Spleen (tissue), 11 donors: ENCODE data around the gene TTF2. TPM values are rescaled to one million over a fixed set of nuclear protein-coding genes. Genes with fewer than 3 reads are reported as not detected.

Experiments
- DNase-seq: peaks from one replicate; pipeline ENCODE4 v3.0.0-alpha.2; 2020
- H3K27ac ChIP-seq, 8 donors: fragments of 200-600 bp; sonication (generic) in 7 of 8; 1 replicate in 4 of 8; 2 replicates in 4 of 8; pipeline versions ENCODE4 v1.5.0 to v1.8.0; 2016 to 2021; ENCODE audit warnings: inconsistent platforms in 4 of 8, mild to moderate bottlenecking in 4 of 8, moderate library complexity in 1 of 8
- H3K27me3 ChIP-seq, 7 donors: fragments of 200-600 bp; sonication (generic) in 6 of 7; replicated peaks in 1 of 7; 1 replicate in 4 of 7; 2 replicates in 3 of 7; pipeline versions ENCODE4 v1.5.0 to v1.8.0; 2016 to 2021; ENCODE audit warnings: inconsistent platforms in 3 of 7, mild to moderate bottlenecking in 1 of 7
- H3K36me3 ChIP-seq, 6 donors: fragments of 200-600 bp; sonication (generic) in 5 of 6; 1 replicate in 4 of 6; 2 replicates in 2 of 6; pipeline versions ENCODE4 v1.5.0 to v1.8.0; 2016 to 2021; ENCODE audit warnings: inconsistent platforms in 2 of 6
- H3K4me1 ChIP-seq, 6 donors: fragments of 200-600 bp; sonication (generic) in 5 of 6; 1 replicate in 3 of 6; 2 replicates in 3 of 6; pipeline versions ENCODE4 v1.5.0 to v1.8.0; 2016 to 2021; ENCODE audit warnings: inconsistent platforms in 3 of 6
- H3K4me3 ChIP-seq, 8 donors: fragments of 200-600 bp; sonication (generic) in 7 of 8; 1 replicate in 4 of 8; 2 replicates in 4 of 8; pipeline versions ENCODE4 v1.5.0 to v1.8.0; 2016 to 2021; ENCODE audit warnings: inconsistent platforms in 4 of 8, mild to moderate bottlenecking in 4 of 8, moderate library complexity in 2 of 8
- H3K9me3 ChIP-seq, 8 donors: fragments of 200-600 bp; sonication (generic) in 7 of 8; 1 replicate in 4 of 8; 2 replicates in 4 of 8; pipeline versions ENCODE4 v1.5.0 to v1.8.0; 2016 to 2021; ENCODE audit warnings: inconsistent platforms in 4 of 8
- POLR2A ChIP-seq, 3 donors: fragments of 450-650 bp; IDR thresholded peaks; one replicate each; pipeline ENCODE4 v1.5.1; 2017; ENCODE audit warnings: antibody characterized with exemption in 3 of 3, mild to moderate bottlenecking in 1 of 3
- POLR2AphosphoS5 ChIP-seq, 3 donors: sonication (generic); formaldehyde crosslinking; IDR thresholded peaks; one replicate each; pipeline ENCODE4 v1.5.1; 2017; ENCODE audit warnings: antibody characterized with exemption in 3 of 3
- WGBS, 5 donors: extraction: QIAGEN DNeasy Blood & Tissue Kit in 3 of 5; methylation state at CpG; one replicate each; pipeline versions ENCODE4 v1.1.5 to v1.1.7; 2013 to 2018; 5-methylcytosine and 5-hydroxymethylcytosine counted together
- intact Hi-C: fragments of 100-400 bp; cut with DNase I; formaldehyde crosslinking; loops from one replicate; pipeline ENCODE4 v1.15.0; 2023; ENCODE audit warnings: low total_unique reads
- polyA plus RNA-seq, 3 donors: library from polyadenylated mRNA; stranded (reverse); fragments of 200-250 nt; gene quantifications; one replicate each; pipeline ENCODE4 v1.2.1, GENCODE V29; 2013
- total RNA-seq, 7 donors: library from RNA; depleted of rRNA in 3 of 7; stranded (reverse); fragments of >200 nt in 3 of 7; fragmentation: NEBNext Ultra II Directional in 4 of 7; extraction: Animal tissue kit (Norgen Biotek cat#: 25700) in 4 of 7; gene quantifications; one replicate each; pipeline versions ENCODE4 v1.1.0 to v1.2.1, GENCODE V29; 2016 to 2021
- TF ChIP-seq, protein P1 (sequence below), 11 experiments: fragments of 200-600 bp in 7 of 11; fragments of 450-650 bp in 4 of 11; sonication (generic) in 4 of 11; IDR thresholded peaks in 8 of 11; conservative IDR thresholded peaks in 3 of 11; 1 replicate in 7 of 11; 2 replicates in 4 of 11; pipeline versions ENCODE4 v1.4.0 to v1.8.0; 2016 to 2021; ENCODE audit warnings: antibody characterized with exemption in 11 of 11, inconsistent platforms in 4 of 11, mild to moderate bottlenecking in 1 of 11
- donor health status: healthy with polysubstance abuse.
- donor health status: DM: no; HTN: no; CAD: no; lungs with moderate emphysema.
- donor health status: DM: no; HTN: no; CAD: no.
- donor health status: Bipolar disorder and iron deficiency.
- donor health status: healthy.
- donor health status: DM: no; HTN: no; CAD: no.
- donor health status: DM: yes; HTN: yes; CAD: no.

Gene TTF2
- total and polyA plus RNA-seq, 10 donors = 4.8 to 36.1 (median 23.0) TPM

GRCh38 chr1:117113199-117113598, 53.1 kb downstream of the TTF2 start:
- H3K4me1 ChIP-seq = no peaks in the 10 kb centered on the region
- no peaks in the 10 kb centered on the region for H3K9me3 ChIP-seq
- TF ChIP-seq, protein P1, sequence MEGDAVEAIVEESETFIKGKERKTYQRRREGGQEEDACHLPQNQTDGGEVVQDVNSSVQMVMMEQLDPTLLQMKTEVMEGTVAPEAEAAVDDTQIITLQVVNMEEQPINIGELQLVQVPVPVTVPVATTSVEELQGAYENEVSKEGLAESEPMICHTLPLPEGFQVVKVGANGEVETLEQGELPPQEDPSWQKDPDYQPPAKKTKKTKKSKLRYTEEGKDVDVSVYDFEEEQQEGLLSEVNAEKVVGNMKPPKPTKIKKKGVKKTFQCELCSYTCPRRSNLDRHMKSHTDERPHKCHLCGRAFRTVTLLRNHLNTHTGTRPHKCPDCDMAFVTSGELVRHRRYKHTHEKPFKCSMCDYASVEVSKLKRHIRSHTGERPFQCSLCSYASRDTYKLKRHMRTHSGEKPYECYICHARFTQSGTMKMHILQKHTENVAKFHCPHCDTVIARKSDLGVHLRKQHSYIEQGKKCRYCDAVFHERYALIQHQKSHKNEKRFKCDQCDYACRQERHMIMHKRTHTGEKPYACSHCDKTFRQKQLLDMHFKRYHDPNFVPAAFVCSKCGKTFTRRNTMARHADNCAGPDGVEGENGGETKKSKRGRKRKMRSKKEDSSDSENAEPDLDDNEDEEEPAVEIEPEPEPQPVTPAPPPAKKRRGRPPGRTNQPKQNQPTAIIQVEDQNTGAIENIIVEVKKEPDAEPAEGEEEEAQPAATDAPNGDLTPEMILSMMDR (IDR thresholded peaks at IDR 0.05 in 8 of 11, conservative IDR thresholded peaks at IDR 0.05 in 3 of 11) = no peak
- TF ChIP-seq POLR2AphosphoS5 (IDR thresholded peaks at IDR 0.05) = peak in 2 of 3 donors; percentile 36 to 42
- no peaks in the 10 kb centered on the region for H3K27me3 ChIP-seq
- WGBS, 5 donors = 67 to 92% (median 82%) methylated on average over 10 to 11 of the region's 11 CpGs
- intact Hi-C loops = no loop called here
- no peak for DNase-seq
- H3K36me3 ChIP-seq = no peaks in the 10 kb centered on the region
- H3K4me3 ChIP-seq = peak overlapping the region in 1 of 8 donors; percentile 5
- H3K27ac ChIP-seq = peak overlapping the region in 2 of 8 donors; percentile 18 to 36

DNA sequence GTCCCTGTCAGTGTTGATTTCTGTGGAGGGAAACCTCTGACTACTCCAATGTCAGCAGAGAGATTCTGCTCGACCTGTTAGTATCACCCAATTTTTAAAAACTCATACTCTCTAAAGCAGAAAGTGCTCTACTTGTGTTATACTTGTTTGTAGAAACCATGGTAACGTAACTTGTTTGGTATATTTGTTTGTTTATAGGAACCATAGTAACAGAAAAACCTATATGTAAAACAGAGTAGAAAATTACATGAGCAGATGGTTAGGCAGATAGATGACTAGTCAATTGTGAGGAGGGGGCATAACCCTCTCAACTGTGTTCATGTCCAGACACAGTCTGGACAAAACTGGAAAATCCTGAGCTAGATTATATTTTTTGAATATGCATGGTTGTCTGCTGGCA, 54.8 kb downstream of the TTF2 start:
- no peaks in the 10 kb centered on the region for H3K9me3 ChIP-seq
- H3K27me3 ChIP-seq = no peaks in the 10 kb centered on the region
- no peaks in the 10 kb centered on the region for H3K4me1 ChIP-seq
- H3K36me3 ChIP-seq = no peaks in the 10 kb centered on the region
- TF ChIP-seq, protein P1 (IDR thresholded peaks at IDR 0.05 in 8 of 11, conservative IDR thresholded peaks at IDR 0.05 in 3 of 11) = no peak
- TF ChIP-seq POLR2AphosphoS5 (IDR thresholded peaks at IDR 0.05) (no peak), POLR2A (IDR thresholded peaks at IDR 0.05) (no peak)
- intact Hi-C loops = no loop called here
- H3K4me3 ChIP-seq = no peak overlapping the region
- 72 to 78% (median 76%) methylated on average over 2 of the region's 2 CpGs for WGBS, 5 donors
- H3K27ac ChIP-seq = no peak overlapping the region
- DNase-seq = no peak

- Histone ChIP-seq H3K4me1 (peaks cover 0 to 9% (median 7%) of the 10 kb centered on the region in 6 donors), H3K4me3 (no peak overlapping the region), H3K27ac (no peak overlapping the region), H3K27me3 (no peaks in the 10 kb centered on the region), H3K9me3 (no peaks in the 10 kb centered on the region), H3K36me3 (no peaks in the 10 kb centered on the region)
- 92 to 96% (median 96%) methylated on average over 13 of the region's 13 CpGs for WGBS, 5 donors
- TF ChIP-seq POLR2AphosphoS5 (IDR thresholded peaks at IDR 0.05) = no peak
- TF ChIP-seq, protein P1 (IDR thresholded peaks at IDR 0.05 in 8 of 11, conservative IDR thresholded peaks at IDR 0.05 in 3 of 11) = no peak
- TF ChIP-seq POLR2A (IDR thresholded peaks at IDR 0.05) = no peak
- intact Hi-C loops = no loop called here
- DNase-seq = no peak
These were observed 56.1 kb downstream of the TTF2 start for GRCh38 chr1:117116090-117116783.

DNA sequence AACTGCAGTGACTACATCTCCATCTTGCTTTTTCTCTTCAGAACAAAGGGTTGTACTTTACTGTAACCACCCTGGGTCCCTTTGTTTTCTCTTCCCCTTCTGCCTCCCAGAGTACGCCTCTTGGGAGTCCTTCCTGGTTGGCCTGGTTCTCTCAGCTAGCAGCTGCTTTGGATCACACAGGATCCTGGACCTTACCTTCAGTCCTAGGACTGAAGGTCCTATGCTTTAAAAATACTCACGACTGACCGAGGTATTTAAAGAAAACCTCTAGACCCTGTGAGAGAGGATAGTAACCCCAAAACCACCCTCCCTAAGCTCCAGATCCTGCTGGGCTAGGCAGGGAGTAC, 56.6 kb downstream of the TTF2 start:
- 80 to 98% (median 94%) methylated on average over 3 of the region's 3 CpGs for WGBS, 5 donors
- Histone ChIP-seq H3K4me1 (peaks cover 0 to 11% (median 8%) of the 10 kb centered on the region in 6 donors), H3K27ac (no peak overlapping the region), H3K9me3 (no peaks in the 10 kb centered on the region), H3K27me3 (no peaks in the 10 kb centered on the region), H3K4me3 (no peak overlapping the region), H3K36me3 (no peaks in the 10 kb centered on the region)
- intact Hi-C loops = no loop called here
- TF ChIP-seq POLR2AphosphoS5 (IDR thresholded peaks at IDR 0.05) = no peak
- TF ChIP-seq, protein P1 (IDR thresholded peaks at IDR 0.05 in 8 of 11, conservative IDR thresholded peaks at IDR 0.05 in 3 of 11) = no peak
- no peak for TF ChIP-seq POLR2A (IDR thresholded peaks at IDR 0.05)
- DNase-seq = no peak
